ENCODE results near the gene GINS2. TPM values are rescaled to one million over a fixed set of nuclear protein-coding genes. Genes with fewer than 3 reads are reported as not detected.
A peak's percentile ranks its signal among the peaks of the same experiment; 100 is the strongest.

The GINS2 gene
- total RNA-seq, 3 donors from 2014 or later, result 0.66 to 3.1 (median 1.1) TPM

DNA sequence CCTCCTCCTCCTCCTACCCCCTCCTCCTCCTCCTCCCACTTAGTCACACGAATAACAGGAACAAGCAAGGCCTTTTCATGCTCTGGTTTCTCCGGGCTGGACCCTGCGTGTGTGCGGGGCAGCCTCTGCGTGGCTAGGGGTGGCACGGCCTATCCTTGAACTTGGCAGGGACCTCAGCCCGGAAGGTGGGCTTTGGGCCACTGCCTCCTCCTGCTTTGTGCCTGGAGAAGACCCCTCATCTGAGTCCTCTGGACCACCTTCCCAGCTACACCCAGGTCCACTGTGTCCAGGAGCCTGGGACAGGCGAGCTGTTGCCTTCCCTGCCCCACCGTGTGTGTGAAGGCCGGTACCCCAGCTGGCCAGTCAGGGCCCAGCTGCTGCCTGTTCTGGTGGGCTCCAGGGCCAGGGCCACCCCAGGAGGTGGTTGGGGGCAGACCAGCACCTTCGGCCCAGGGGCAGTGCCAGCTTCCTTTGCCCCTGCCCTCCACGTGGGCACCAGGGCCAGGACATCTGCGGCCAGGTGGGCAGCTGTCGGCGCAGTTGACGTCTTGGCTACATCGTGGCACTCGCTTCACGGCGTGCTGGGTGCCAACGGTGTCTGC lies 35.4 kb downstream of the GINS2 start:
- Histone ChIP-seq H3K27ac (peak overlapping the region; percentile 62 to 85), H3K36me3 (no peaks in the 10 kb centered on the region), H3K9me3 (no peaks in the 10 kb centered on the region), H3K4me3 (no peak overlapping the region), H3K27me3 (no peaks in the 10 kb centered on the region), H3K4me1 (peaks cover 0 to 7% of the 10 kb centered on the region in 2 donors)
- intact Hi-C loops (cut with DNase I; ENCODE audit: low total_unique reads), result loop anchor here (5.0 kb wide), 1 partner anchor 946 kb away; no protein-coding TSS in a partner anchor
- no peak for TF ChIP-seq POLR2A (IDR thresholded peaks at IDR 0.05)
- no peak for TF ChIP-seq CTCF (IDR thresholded peaks at IDR 0.05)
- no peak for DNase-seq (ENCODE audit: low spot score in 2 of 2)

DNA sequence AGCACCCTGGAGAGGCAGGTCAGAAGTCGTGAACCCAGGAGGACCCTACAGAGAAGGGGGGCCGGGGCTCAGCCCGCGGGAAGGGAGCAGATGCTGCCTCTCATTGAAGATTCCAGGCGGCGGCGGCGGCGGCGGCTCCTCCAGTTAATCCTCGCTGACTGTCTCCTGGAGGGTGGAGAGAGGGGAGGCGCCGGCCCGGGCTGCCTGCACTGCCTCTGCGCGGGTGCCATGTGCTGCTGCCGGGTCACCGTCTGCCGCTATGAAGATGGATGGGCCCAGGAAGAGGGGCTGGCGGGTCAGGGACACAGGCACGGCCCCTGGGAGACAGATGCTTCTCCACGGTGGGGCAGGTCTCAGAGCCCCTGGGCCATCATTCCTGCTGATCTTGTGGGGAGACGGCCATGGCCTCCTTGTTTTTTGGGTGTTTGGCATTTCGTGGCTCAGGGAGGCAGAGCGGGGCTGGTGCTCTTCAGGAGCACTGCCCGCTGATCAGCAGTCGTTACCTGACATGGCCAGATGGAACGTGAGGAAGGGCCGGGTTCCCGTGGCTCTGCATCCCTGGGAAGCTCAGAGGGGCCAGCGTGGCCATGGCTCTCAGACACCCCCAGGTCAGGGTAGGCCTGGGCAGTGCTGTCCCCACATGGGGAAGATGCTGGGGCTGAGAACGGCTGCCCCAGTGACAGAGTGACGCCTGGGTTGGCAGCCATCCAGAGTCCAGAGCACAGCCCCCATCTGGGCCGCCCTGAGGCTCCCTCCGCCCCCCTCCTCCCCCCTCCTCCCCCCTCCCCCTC lies 36.1 kb downstream of the GINS2 start:
- TF ChIP-seq POLR2AphosphoS5 (IDR thresholded peaks at IDR 0.05), result no peak
- no peak for TF ChIP-seq CTCF (IDR thresholded peaks at IDR 0.05)
- TF ChIP-seq POLR2A (IDR thresholded peaks at IDR 0.05), result no peak
- Histone ChIP-seq H3K9me3 (no peaks in the 10 kb centered on the region), H3K27me3 (no peaks in the 10 kb centered on the region), H3K27ac (peak overlapping the region; percentile 57 to 59), H3K4me3 (no peak overlapping the region), H3K36me3 (no peaks in the 10 kb centered on the region), H3K4me1 (peaks cover 0 to 7% of the 10 kb centered on the region in 2 donors)
- DNase-seq (ENCODE audit: low spot score in 2 of 2), result no peak
- intact Hi-C loops (cut with DNase I; ENCODE audit: low total_unique reads), result loop anchor here (5.0 kb wide), 1 partner anchor 945 kb away; no protein-coding TSS in a partner anchor

DNA sequence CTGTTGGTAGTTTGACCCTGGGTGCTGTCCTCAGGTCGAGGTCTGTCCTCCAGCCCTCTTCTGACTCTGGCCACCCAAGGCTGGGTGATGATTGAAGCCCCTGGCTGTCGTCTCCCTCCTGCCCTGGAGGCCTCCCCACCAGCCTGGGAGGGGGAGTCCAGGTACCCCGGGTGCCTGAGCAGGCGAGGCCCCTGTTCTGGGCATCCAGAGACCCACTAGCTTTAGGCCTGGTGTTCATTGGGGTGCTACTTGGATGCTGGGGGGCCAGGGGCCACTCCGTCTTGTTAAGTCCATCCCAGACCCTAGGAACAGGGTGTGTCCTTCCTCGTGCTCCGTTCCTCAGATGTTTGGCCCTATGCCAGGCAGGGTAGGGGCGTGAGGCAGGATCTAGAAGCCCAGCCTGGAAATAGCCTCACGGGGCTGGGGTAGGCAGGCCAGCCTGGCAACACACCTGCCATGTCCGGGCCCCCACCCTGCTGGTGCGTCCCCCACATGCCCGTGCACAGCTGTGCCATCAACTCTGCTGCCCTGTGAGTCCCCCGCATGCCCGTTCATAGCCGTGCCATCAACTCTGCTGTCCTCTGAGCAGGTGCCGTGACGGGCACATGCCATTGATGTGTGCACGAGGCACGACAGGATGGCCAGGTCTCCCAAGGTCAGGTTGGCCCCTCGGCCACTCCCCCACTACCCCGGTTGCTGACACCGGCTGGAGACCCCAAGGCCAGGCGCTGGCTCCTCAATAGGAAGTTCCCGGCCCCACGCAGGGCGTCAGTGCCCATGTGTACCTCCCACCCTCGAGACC lies 36.9 kb downstream of the GINS2 start:
- Histone ChIP-seq H3K4me1 (peaks cover 0 to 7% of the 10 kb centered on the region in 2 donors), H3K27ac (peak overlapping the region; percentile 45 to 59), H3K4me3 (no peak overlapping the region), H3K36me3 (no peaks in the 10 kb centered on the region), H3K27me3 (no peaks in the 10 kb centered on the region), H3K9me3 (no peaks in the 10 kb centered on the region)
- intact Hi-C loops (cut with DNase I; ENCODE audit: low total_unique reads), result loop anchor here (5.0 kb wide), 1 partner anchor 945 kb away; no protein-coding TSS in a partner anchor
- no peak for TF ChIP-seq POLR2A (IDR thresholded peaks at IDR 0.05)
- no peak for TF ChIP-seq POLR2AphosphoS5 (IDR thresholded peaks at IDR 0.05)
- no peak for TF ChIP-seq CTCF (IDR thresholded peaks at IDR 0.05)
- DNase-seq (ENCODE audit: low spot score in 2 of 2), result no peak

- Histone ChIP-seq H3K4me3 (peak overlapping the region in 2 of 3 donors; percentile 27 to 46), H3K27me3 (no peaks in the 10 kb centered on the region), H3K36me3 (no peaks in the 10 kb centered on the region), H3K27ac (peak overlapping the region; percentile 45 to 59), H3K4me1 (peaks cover 0 to 7% of the 10 kb centered on the region in 2 donors), H3K9me3 (no peaks in the 10 kb centered on the region)
- TF ChIP-seq POLR2AphosphoS5 (IDR thresholded peaks at IDR 0.05), result no peak
- TF ChIP-seq POLR2A (IDR thresholded peaks at IDR 0.05), result no peak
- TF ChIP-seq CTCF (IDR thresholded peaks at IDR 0.05), result no peak
- DNase-seq (ENCODE audit: low spot score in 2 of 2), result no peak
- intact Hi-C loops (cut with DNase I; ENCODE audit: low total_unique reads), result loop anchor here (5.0 kb wide), 1 partner anchor 944 kb away; no protein-coding TSS in a partner anchor
Measured at GRCh38 chr16:85650844-85651628, 37.7 kb downstream of the GINS2 start.

Data from breast epithelium (tissue), 4 donors.